Neural progenitor cell (in vitro differentiated cells): ENCODE results near the gene DRD2.

Experiments used
- CTCF ChIP-seq: fragments of 200-600 bp; sonication (generic); IDR thresholded peaks from 2 replicates; pipeline ENCODE4 v1.5.1; 2017; ENCODE audit warnings: antibody characterized with exemption, mild to moderate bottlenecking
- EZH2 ChIP-seq: fragments of 200-600 bp; sonication (generic); IDR thresholded peaks from 2 replicates; pipeline ENCODE4 v1.6.1; 2017; ENCODE audit warnings: antibody characterized with exemption, mild to moderate bottlenecking, moderate library complexity
- EZH2phosphoT487 ChIP-seq: fragments of 200-600 bp; sonication (generic); IDR thresholded peaks from 2 replicates; pipeline ENCODE4 v1.6.1; 2017; ENCODE audit warnings: antibody characterized with exemption

GRCh38 chr11:113440816-113441215 is 34.4 kb downstream of the DRD2 start:
- no peak for TF ChIP-seq EZH2
- no peak for TF ChIP-seq CTCF
- no peak for TF ChIP-seq EZH2phosphoT487
